Transverse colon (tissue), 4 donors: ENCODE measurements around the gene VSIG1.

Experiments
- CTCF ChIP-seq, 5 experiments: fragments of 200-600 bp in 3 of 5; fragments of 450-650 bp in 2 of 5; sonication (generic) in 3 of 5; IDR thresholded peaks; 1 replicate in 2 of 5; 2 replicates in 3 of 5; pipeline ENCODE4 v1.5.1; 2016 to 2017; ENCODE audit warnings: antibody characterized with exemption in 5 of 5, inconsistent platforms in 3 of 5, mild to moderate bottlenecking in 2 of 5, moderate library complexity in 1 of 5
- EP300 ChIP-seq: sonication (generic); formaldehyde crosslinking; IDR thresholded peaks from one replicate; pipeline ENCODE4 v1.6.1; 2017; ENCODE audit warnings: antibody characterized with exemption, low read depth
- POLR2A ChIP-seq: fragments of 450-650 bp; IDR thresholded peaks from one replicate; pipeline ENCODE4 v1.6.1; 2016; ENCODE audit warnings: antibody characterized with exemption, mild to moderate bottlenecking, moderate library complexity
- POLR2AphosphoS5 ChIP-seq, 3 donors: sonication (generic); formaldehyde crosslinking; IDR thresholded peaks; one replicate each; pipeline ENCODE4 v1.6.1; 2016; ENCODE audit warnings: antibody characterized with exemption in 3 of 3

DNA sequence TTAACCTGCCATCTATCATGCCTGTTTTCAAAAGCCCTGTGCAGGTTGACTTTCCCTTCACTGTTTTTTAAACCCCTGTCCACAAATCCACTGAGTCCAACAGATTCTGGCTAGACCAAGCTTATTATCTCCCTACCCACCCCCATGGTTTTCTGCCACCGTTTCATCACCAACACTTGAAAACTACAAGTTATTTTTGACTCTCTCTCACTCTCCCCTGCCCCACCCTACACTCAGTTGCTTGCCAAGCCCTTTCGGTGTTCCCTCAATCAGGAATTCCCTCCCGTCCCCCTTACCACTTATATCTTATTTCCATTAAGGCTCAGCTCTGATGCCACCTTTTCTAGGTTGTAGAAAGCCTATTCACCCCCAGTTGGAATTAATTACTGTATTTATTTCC is 76.4 kb downstream of the VSIG1 start:
- no peak for TF ChIP-seq POLR2A
- TF ChIP-seq CTCF (IDR thresholded peaks at IDR 0.05) = no peak
- no peak for TF ChIP-seq EP300
- no peak for TF ChIP-seq POLR2AphosphoS5 (IDR thresholded peaks at IDR 0.05)
